ENCODE results near the gene SCGB1D4. TPM values are rescaled to one million over a fixed set of nuclear protein-coding genes. Genes with fewer than 3 reads are reported as not detected.
"Not testable (repeated sequence)": the region's sequence is repeated elsewhere in the genome, so short reads cannot be mapped to it uniquely, and the experiment has no call there.

The SCGB1D4 gene
- total and polyA plus RNA-seq, 7 experiments from 2014 or later, result not detected

GRCh38 chr11:62326719-62327118, 27.8 kb upstream of the SCGB1D4 start:
- H3K27me3 ChIP-seq (ENCODE audit: control insufficient read depth in 2 of 2, insufficient read depth in 2 of 2, low read length in 2 of 2); DNase-seq; H3K9me3 Mint-ChIP-seq; CTCF ChIA-PET; H3K36me3 ChIP-seq (ENCODE audit: control insufficient read depth in 2 of 3, insufficient read depth in 3 of 3, low read length in 3 of 3); POLR2A ChIA-PET; H3K9me3 ChIP-seq (ENCODE audit: control insufficient read depth in 2 of 3, low read length in 3 of 3); H3K36me3 Mint-ChIP-seq; H3K4me3 Mint-ChIP-seq; H3K4me1 Mint-ChIP-seq; H3K4me3 ChIP-seq (ENCODE audit: low read length); intact Hi-C loops (cut with micrococcal nuclease); H3K27ac ChIP-seq (ENCODE audit: low read depth, low read length); ATAC-seq; H3K4me1 ChIP-seq (ENCODE audit: control insufficient read depth in 2 of 2, insufficient read depth in 2 of 2, low read length in 2 of 2): not testable (repeated sequence)
- Mint-ChIP-seq H3K27ac (peak overlapping the region in 1 of 9 donors; percentile 17), H3K27me3 (peaks cover 8 to 19% (median 16%) of the 10 kb centered on the region in 5 donors)

GRCh38 chr11:62325781-62326180, 26.9 kb upstream of the SCGB1D4 start:
- H3K36me3 ChIP-seq (ENCODE audit: control insufficient read depth in 2 of 3, insufficient read depth in 3 of 3, low read length in 3 of 3); H3K4me1 ChIP-seq (ENCODE audit: control insufficient read depth in 2 of 2, insufficient read depth in 2 of 2, low read length in 2 of 2); H3K36me3 Mint-ChIP-seq; H3K4me1 Mint-ChIP-seq; H3K27ac ChIP-seq (ENCODE audit: low read depth, low read length); H3K4me3 Mint-ChIP-seq; ATAC-seq; H3K9me3 ChIP-seq (ENCODE audit: control insufficient read depth in 2 of 3, low read length in 3 of 3); DNase-seq; H3K9me3 Mint-ChIP-seq; POLR2A ChIA-PET; H3K4me3 ChIP-seq (ENCODE audit: low read length); H3K27me3 ChIP-seq (ENCODE audit: control insufficient read depth in 2 of 2, insufficient read depth in 2 of 2, low read length in 2 of 2): not testable (repeated sequence)
- CTCF ChIA-PET, result interaction anchor here (1.0 kb wide), 1 partner anchor 15 kb away, joined by 3 read pairs; no protein-coding TSS in a partner anchor
- peak overlapping the region in 1 of 9 donors; percentile 93 for H3K27ac Mint-ChIP-seq
- peaks cover 3 to 19% (median 11%) of the 10 kb centered on the region in 5 donors for H3K27me3 Mint-ChIP-seq
- intact Hi-C loops (cut with micrococcal nuclease), result loop anchor here (1.0 kb wide), 3 partner anchors 108 to 528 kb away; no protein-coding TSS in a partner anchor

GRCh38 chr11:62324731-62325556, 26.1 kb upstream of the SCGB1D4 start:
- H3K27me3 Mint-ChIP-seq, result peaks cover 5 to 21% (median 9%) of the 10 kb centered on the region in 5 donors
- peaks cover 0 to 1% (median 0%) of the 10 kb centered on the region in 11 donors for H3K9me3 Mint-ChIP-seq
- H3K4me1 ChIP-seq (ENCODE audit: control insufficient read depth in 2 of 2, insufficient read depth in 2 of 2, low read length in 2 of 2), result no peaks in the 10 kb centered on the region
- H3K36me3 ChIP-seq (ENCODE audit: control insufficient read depth in 2 of 3, insufficient read depth in 3 of 3, low read length in 3 of 3), result no peaks in the 10 kb centered on the region
- H3K4me3 ChIP-seq (ENCODE audit: low read length), result no peak overlapping the region
- no peak overlapping the region for H3K4me3 Mint-ChIP-seq
- H3K4me1 Mint-ChIP-seq, result peaks cover 0 to 7% (median 0%) of the 10 kb centered on the region in 7 donors
- ATAC-seq (peak; percentile 98), DNase-seq (peak in 8 of 9 donors; percentile 43 to 60 (median 54))
- H3K27ac ChIP-seq (ENCODE audit: low read depth, low read length), result no peak overlapping the region
- H3K27ac Mint-ChIP-seq, result no peak overlapping the region
- H3K36me3 Mint-ChIP-seq, result no peaks in the 10 kb centered on the region
- no peaks in the 10 kb centered on the region for H3K9me3 ChIP-seq (ENCODE audit: control insufficient read depth in 2 of 3, low read length in 3 of 3)
- CTCF ChIA-PET, result interaction anchor here (1.0 kb wide), 1 partner anchor 15 kb away, joined by 3 read pairs; no protein-coding TSS in a partner anchor
- H3K27me3 ChIP-seq (ENCODE audit: control insufficient read depth in 2 of 2, insufficient read depth in 2 of 2, low read length in 2 of 2), result no peaks in the 10 kb centered on the region
- intact Hi-C loops (cut with micrococcal nuclease), result loop anchor here (1.0 kb wide), 3 partner anchors 108 to 528 kb away; no protein-coding TSS in a partner anchor
- POLR2A ChIA-PET, result no interaction called here

DNA sequence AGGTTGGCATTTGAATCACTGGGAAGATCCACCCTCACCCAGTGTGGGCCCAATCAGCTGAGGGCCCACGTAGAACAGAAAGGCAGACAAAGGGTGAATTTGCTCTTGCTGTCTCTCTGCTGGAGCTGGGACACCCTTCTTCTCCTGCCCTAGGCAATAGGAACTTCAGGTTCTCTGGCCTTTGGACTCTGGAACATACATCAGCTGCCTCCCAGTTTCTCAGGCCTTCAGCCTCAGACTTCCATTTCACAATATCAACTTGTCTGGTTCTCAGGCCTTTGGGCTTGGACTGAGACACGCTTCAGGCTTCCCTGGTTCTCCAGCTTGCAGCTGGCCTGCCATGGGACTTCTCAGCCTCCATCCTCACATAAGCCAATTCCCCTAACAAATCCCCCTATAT, 23.6 kb upstream of the SCGB1D4 start:
- Histone ChIP-seq H3K27me3 (ENCODE audit: control insufficient read depth in 2 of 2, insufficient read depth in 2 of 2, low read length in 2 of 2) (no peaks in the 10 kb centered on the region), H3K4me1 (ENCODE audit: control insufficient read depth in 2 of 2, insufficient read depth in 2 of 2, low read length in 2 of 2) (no peaks in the 10 kb centered on the region), H3K36me3 (ENCODE audit: control insufficient read depth in 2 of 3, insufficient read depth in 3 of 3, low read length in 3 of 3) (no peaks in the 10 kb centered on the region), H3K27ac (ENCODE audit: low read depth, low read length) (no peak overlapping the region), H3K4me3 (ENCODE audit: low read length) (no peak overlapping the region), H3K9me3 (ENCODE audit: control insufficient read depth in 2 of 3, low read length in 3 of 3) (no peaks in the 10 kb centered on the region)
- no peaks in the 10 kb centered on the region for H3K9me3 Mint-ChIP-seq
- ChIA-PET CTCF (interaction anchor here (1.2 to 1.4 kb wide), 2 partner anchors 12 to 13 kb away, joined by 3 read pairs; no protein-coding TSS in a partner anchor), POLR2A (no interaction called here)
- H3K27me3 Mint-ChIP-seq, result peaks cover 5 to 14% (median 5%) of the 10 kb centered on the region in 5 donors
- intact Hi-C loops (cut with micrococcal nuclease), result no loop called here
- peaks cover 0 to 1% (median 0%) of the 10 kb centered on the region in 7 donors for H3K4me1 Mint-ChIP-seq
- no peak overlapping the region for H3K27ac Mint-ChIP-seq
- H3K36me3 Mint-ChIP-seq, result no peaks in the 10 kb centered on the region
- H3K4me3 Mint-ChIP-seq, result no peak overlapping the region
- ATAC-seq (no peak), DNase-seq (no peak)

DNA sequence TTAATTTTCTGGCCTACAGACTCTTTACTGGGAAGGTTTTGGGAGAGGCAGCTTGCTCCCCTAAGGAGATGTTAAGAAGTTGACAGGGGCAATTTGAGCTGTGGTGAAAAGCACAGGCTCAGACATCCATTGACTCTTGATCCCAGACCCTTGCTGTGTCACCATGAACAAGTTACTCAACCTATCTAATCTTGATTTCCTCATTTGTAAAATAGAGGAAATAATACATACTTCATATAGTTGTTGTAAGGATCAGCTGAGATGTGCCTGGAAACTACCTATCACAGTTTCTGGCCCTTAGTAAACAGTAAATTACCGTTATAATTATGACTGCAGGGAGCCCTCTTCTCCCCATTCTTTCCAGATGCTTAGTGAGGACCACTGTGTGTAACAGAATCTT, 16.6 kb upstream of the SCGB1D4 start:
- Histone ChIP-seq H3K4me1 (ENCODE audit: control insufficient read depth in 2 of 2, insufficient read depth in 2 of 2, low read length in 2 of 2) (no peaks in the 10 kb centered on the region), H3K36me3 (ENCODE audit: control insufficient read depth in 2 of 3, insufficient read depth in 3 of 3, low read length in 3 of 3) (no peaks in the 10 kb centered on the region), H3K4me3 (ENCODE audit: low read length) (no peak overlapping the region), H3K9me3 (ENCODE audit: control insufficient read depth in 2 of 3, low read length in 3 of 3) (no peaks in the 10 kb centered on the region), H3K27me3 (ENCODE audit: control insufficient read depth in 2 of 2, insufficient read depth in 2 of 2, low read length in 2 of 2) (no peaks in the 10 kb centered on the region), H3K27ac (ENCODE audit: low read depth, low read length) (no peak overlapping the region)
- ATAC-seq (peak; percentile 43), DNase-seq (no peak)
- ChIA-PET CTCF (no interaction called here), POLR2A (no interaction called here)
- peaks cover 0 to 16% (median 13%) of the 10 kb centered on the region in 7 donors for H3K4me1 Mint-ChIP-seq
- intact Hi-C loops (cut with micrococcal nuclease), result no loop called here
- H3K27me3 Mint-ChIP-seq, result peaks cover 17 to 55% (median 21%) of the 10 kb centered on the region in 5 donors
- peaks cover 0 to 2% (median 0%) of the 10 kb centered on the region in 11 donors for H3K9me3 Mint-ChIP-seq
- no peak overlapping the region for H3K27ac Mint-ChIP-seq
- H3K4me3 Mint-ChIP-seq, result no peak overlapping the region
- H3K36me3 Mint-ChIP-seq, result no peaks in the 10 kb centered on the region

GRCh38 chr11:62309991-62310390, 11.1 kb upstream of the SCGB1D4 start:
- intact Hi-C loops (cut with micrococcal nuclease), result loop anchor here (2.0 to 5.0 kb wide), 4 partner anchors 77 to 513 kb away; no protein-coding TSS in a partner anchor
- ChIA-PET POLR2A (no interaction called here), CTCF (interaction anchor here (1.3 to 2.8 kb wide), 2 partner anchors 12 to 512 kb away, joined by 3 to 9 read pairs; no protein-coding TSS in a partner anchor)

More at GRCh38 chr11:62309991-62310390, 11.1 kb upstream of the SCGB1D4 start:
- Mint-ChIP-seq H3K27ac (no peak overlapping the region), H3K4me1 (peaks cover 0 to 16% (median 13%) of the 10 kb centered on the region in 7 donors), H3K27me3 (peaks cover 14 to 61% (median 42%) of the 10 kb centered on the region in 5 donors), H3K4me3 (peak overlapping the region in 1 of 10 donors; percentile 5), H3K9me3 (peaks cover 0 to 11% (median 5%) of the 10 kb centered on the region in 11 donors), H3K36me3 (peaks cover 0 to 3% (median 0%) of the 10 kb centered on the region in 5 donors)
- no peak for ATAC-seq
- no peak for DNase-seq
- Histone ChIP-seq H3K4me3 (ENCODE audit: low read length) (no peak overlapping the region), H3K4me1 (ENCODE audit: control insufficient read depth in 2 of 2, insufficient read depth in 2 of 2, low read length in 2 of 2) (no peaks in the 10 kb centered on the region), H3K27me3 (ENCODE audit: control insufficient read depth in 2 of 2, insufficient read depth in 2 of 2, low read length in 2 of 2) (no peaks in the 10 kb centered on the region), H3K9me3 (ENCODE audit: control insufficient read depth in 2 of 3, low read length in 3 of 3) (no peaks in the 10 kb centered on the region), H3K36me3 (ENCODE audit: control insufficient read depth in 2 of 3, insufficient read depth in 3 of 3, low read length in 3 of 3) (no peaks in the 10 kb centered on the region), H3K27ac (ENCODE audit: low read depth, low read length) (no peak overlapping the region)

Data from naive thymus-derived CD4-positive, alpha-beta T cell (primary cell).